Osteoblast (primary cell): ENCODE measurements around the gene JMJD4. TPM values are rescaled to one million over a fixed set of nuclear protein-coding genes. Genes with fewer than 3 reads are reported as not detected.

Source experiments
- DNase-seq: peaks from one replicate; pipeline ENCODE4 v3.0.0; 2011; ENCODE audit warnings: low spot score, mixed read lengths; ENCODE audit not compliant: insufficient read length; ENCODE audit errors: missing footprints
- H2AFZ ChIP-seq: 2 replicates; pipeline ENCODE4 v1.6.0; 2011; ENCODE audit warnings: mild to moderate bottlenecking, low read length
- H3K27ac ChIP-seq: 2 replicates; pipeline ENCODE4 v1.5.1; 2011; ENCODE audit warnings: mild to moderate bottlenecking, low read depth, low read length, moderate library complexity
- H3K27me3 ChIP-seq: 2 replicates; pipeline ENCODE4 v1.6.0; 2012; ENCODE audit warnings: mild to moderate bottlenecking, control low read depth, inconsistent platforms, low read length, moderate library complexity; ENCODE audit not compliant: insufficient read depth
- H3K36me3 ChIP-seq: 2 replicates; pipeline ENCODE4 v1.5.1; 2011; ENCODE audit warnings: mild to moderate bottlenecking, low read length, control low read depth, moderate library complexity; ENCODE audit not compliant: insufficient read depth
- H3K4me1 ChIP-seq: 2 replicates; pipeline ENCODE4 v1.5.1; 2011; ENCODE audit warnings: mild to moderate bottlenecking, low read length, control low read depth, moderate library complexity; ENCODE audit not compliant: insufficient read depth
- H3K4me2 ChIP-seq: 2 replicates; pipeline ENCODE4 v1.6.0; 2011; ENCODE audit warnings: mild to moderate bottlenecking, low read length; ENCODE audit not compliant: insufficient read depth
- H3K4me3 ChIP-seq: fragments of 200-600 bp; sonication (generic); 3 replicates; pipeline ENCODE4 v1.5.1; 2012; ENCODE audit warnings: mild to moderate bottlenecking, low read length, inconsistent platforms; ENCODE audit not compliant: insufficient read depth
- H3K79me2 ChIP-seq: 2 replicates; pipeline ENCODE4 v1.6.0; 2012; ENCODE audit warnings: mild to moderate bottlenecking, low read length, control low read depth, inconsistent platforms; ENCODE audit not compliant: insufficient read depth
- H3K9me3 ChIP-seq: 2 replicates; pipeline ENCODE4 v1.5.1; 2011; ENCODE audit warnings: low read depth, low read length, control low read depth
- H4K20me1 ChIP-seq: 2 replicates; pipeline ENCODE4 v1.6.0; 2012; ENCODE audit warnings: mild to moderate bottlenecking, low read length, control low read depth; ENCODE audit not compliant: insufficient read depth
- CTCF ChIP-seq: IDR thresholded peaks from 2 replicates; pipeline ENCODE4 v1.5.1; 2011; ENCODE audit warnings: mild to moderate bottlenecking, low read depth, low read length, moderate library complexity; ENCODE audit errors: extremely low read depth
- total RNA-seq: library from RNA; depleted of rRNA; stranded (reverse); fragments of >200 nt; gene quantifications from 2 replicates; pipeline ENCODE4 v1.2.3, GENCODE V29; 2012

JMJD4 gene
- total RNA-seq, 1 donor = 27.5 TPM

GRCh38 chr1:227771771-227772170, 36.7 kb upstream of the JMJD4 start:
- Histone ChIP-seq H3K4me3 (no peak overlapping the region), H3K9me3 (no peaks in the 10 kb centered on the region), H3K27ac (no peak overlapping the region), H3K27me3 (no peaks in the 10 kb centered on the region), H4K20me1 (peaks cover 20% of the 10 kb centered on the region), H3K4me2 (no peak overlapping the region), H3K4me1 (peaks cover 17% of the 10 kb centered on the region), H3K79me2 (no peaks in the 10 kb centered on the region), H3K36me3 (peaks cover 29% of the 10 kb centered on the region), H2AFZ (no peak overlapping the region)
- DNase-seq = peak; percentile 18
- no peak for TF ChIP-seq CTCF

- Histone ChIP-seq H2AFZ (no peak overlapping the region), H4K20me1 (peaks cover 21% of the 10 kb centered on the region), H3K9me3 (no peaks in the 10 kb centered on the region), H3K36me3 (peaks cover 30% of the 10 kb centered on the region), H3K4me2 (no peak overlapping the region), H3K79me2 (no peaks in the 10 kb centered on the region), H3K27me3 (no peaks in the 10 kb centered on the region), H3K27ac (no peak overlapping the region), H3K4me3 (no peak overlapping the region), H3K4me1 (peaks cover 13% of the 10 kb centered on the region)
- TF ChIP-seq CTCF = no peak
- peak; percentile 31 for DNase-seq
These were observed 36.2 kb upstream of the JMJD4 start for GRCh38 chr1:227771326-227771725.

- H3K4me3 ChIP-seq = no peak overlapping the region
- peaks cover 25% of the 10 kb centered on the region for H4K20me1 ChIP-seq
- peaks cover 8% of the 10 kb centered on the region for H3K4me1 ChIP-seq
- H3K36me3 ChIP-seq = peaks cover 28% of the 10 kb centered on the region
- H3K4me2 ChIP-seq = no peak overlapping the region
- DNase-seq = no peak
- no peak for TF ChIP-seq CTCF
- no peak overlapping the region for H3K27ac ChIP-seq
- no peak overlapping the region for H2AFZ ChIP-seq
- no peaks in the 10 kb centered on the region for H3K27me3 ChIP-seq
- H3K9me3 ChIP-seq = no peaks in the 10 kb centered on the region
- peaks cover 2% of the 10 kb centered on the region for H3K79me2 ChIP-seq
These were observed 35.7 kb upstream of the JMJD4 start for GRCh38 chr1:227770812-227771211.

GRCh38 chr1:227769936-227770494, 34.9 kb upstream of the JMJD4 start:
- H4K20me1 ChIP-seq = peaks cover 25% of the 10 kb centered on the region
- H3K27me3 ChIP-seq = no peaks in the 10 kb centered on the region
- H3K36me3 ChIP-seq = peaks cover 28% of the 10 kb centered on the region
- DNase-seq = peak; percentile 51
- H3K4me2 ChIP-seq = no peak overlapping the region
- no peak overlapping the region for H3K27ac ChIP-seq
- no peaks in the 10 kb centered on the region for H3K9me3 ChIP-seq
- no peak overlapping the region for H2AFZ ChIP-seq
- TF ChIP-seq CTCF = no peak
- peaks cover 2% of the 10 kb centered on the region for H3K79me2 ChIP-seq
- H3K4me3 ChIP-seq = no peak overlapping the region
- H3K4me1 ChIP-seq = peaks cover 1% of the 10 kb centered on the region
